ENCODE data around the gene PCDHGA7. TPM values are rescaled to one million over a fixed set of nuclear protein-coding genes. Genes with fewer than 3 reads are reported as not detected.
A peak's percentile ranks its signal among the peaks of the same experiment; 100 is the strongest.
"Not testable (repeated sequence)": the region's sequence is repeated elsewhere in the genome, so short reads cannot be mapped to it uniquely, and the experiment has no call there.

The PCDHGA7 gene
- total and polyA plus RNA-seq, 11 donors: 1.4 to 14.1 (median 7.5) TPM

DNA sequence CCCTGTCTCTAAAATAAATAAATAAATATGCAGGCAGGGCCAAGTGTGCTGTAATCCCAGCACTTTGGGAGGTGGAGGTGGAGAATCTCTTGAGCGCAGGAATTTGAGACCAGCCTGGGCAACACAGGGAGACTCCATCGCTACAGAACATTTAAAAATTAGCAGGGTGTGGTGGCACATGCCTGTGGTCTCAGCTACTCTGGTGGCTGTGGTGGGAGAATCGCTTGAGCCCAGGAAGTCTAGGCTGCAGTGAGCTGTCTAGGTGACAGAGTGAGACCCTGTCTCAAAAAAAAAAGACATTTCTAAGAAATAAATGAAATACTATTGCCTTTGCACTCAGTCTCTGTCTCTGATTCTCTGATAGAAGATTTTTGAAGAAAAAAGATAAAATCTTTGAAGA is 29.0 kb downstream of the PCDHGA7 start:
- Histone ChIP-seq H3K9me3 (peaks cover 0 to 100% (median 53%) of the 10 kb centered on the region in 12 donors), H3K36me3 (peaks cover 0 to 29% (median 0%) of the 10 kb centered on the region in 9 donors), H3K27ac (no peak overlapping the region), H3K4me1 (peaks cover 0 to 8% (median 0%) of the 10 kb centered on the region in 12 donors), H3K27me3 (peaks cover 0 to 75% (median 0%) of the 10 kb centered on the region in 9 donors), H3K4me3 (no peak overlapping the region)
- WGBS, 4 donors: 68 to 79% (median 74%) methylated on average over 3 of the region's 3 CpGs
- no peak for DNase-seq
- TF ChIP-seq POLR2A (IDR thresholded peaks at IDR 0.05) (no peak), CTCF (IDR thresholded peaks at IDR 0.05) (no peak)
- ATAC-seq: no peak
- intact Hi-C loops (cut with DNase I): loop anchor here in 6 of 10 donors (5.0 to 10.0 kb wide), 5 partner anchors 47 to 146 kb away; partner anchors contain the start of genes PCDHGA5 (in 3 of the 6) and PCDHGA1 (in 1 of the 6)

DNA sequence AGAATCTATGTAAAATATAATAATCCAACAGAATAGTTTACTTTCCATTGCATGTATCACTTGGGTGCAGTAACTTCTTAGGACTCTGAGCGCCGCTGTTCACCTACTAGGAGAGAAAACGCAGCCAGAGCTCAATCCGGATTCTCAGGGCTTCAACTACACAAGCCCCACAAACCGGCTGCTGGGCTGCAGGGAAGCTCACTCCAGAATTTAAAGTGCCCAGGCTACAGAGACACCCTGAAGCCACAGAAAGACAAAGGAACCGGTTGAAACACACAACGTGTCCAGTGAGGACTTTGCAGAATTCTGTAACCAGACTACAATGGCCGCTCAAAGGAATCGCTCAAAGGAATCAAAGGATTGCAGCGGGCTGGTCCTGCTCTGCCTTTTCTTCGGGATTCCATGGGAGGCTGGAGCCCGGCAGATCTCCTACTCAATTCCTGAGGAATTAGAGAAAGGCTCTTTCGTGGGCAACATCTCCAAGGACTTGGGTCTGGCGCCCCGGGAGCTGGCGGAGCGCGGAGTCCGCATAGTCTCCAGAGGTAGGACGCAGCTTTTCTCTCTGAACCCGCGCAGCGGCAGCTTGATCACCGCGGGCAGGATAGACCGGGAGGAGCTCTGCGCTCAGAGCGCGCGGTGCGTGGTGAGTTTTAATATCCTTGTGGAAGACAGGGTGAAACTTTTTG is 30.5 kb downstream of the PCDHGA7 start, which contains the start of gene PCDHGA10:
Gene PCDHGA10, plus strand, starts transcription at position 134 of the 686 bp plus-strand sequence. Its CDS starts 189 bp downstream, at position 323.
- 27 to 44% (median 39%) methylated on average over 30 to 31 of the region's 31 CpGs for WGBS, 4 donors
- Histone ChIP-seq H3K36me3 (peaks cover 0 to 29% (median 0%) of the 10 kb centered on the region in 9 donors), H3K9me3 (peaks cover 0 to 100% (median 53%) of the 10 kb centered on the region in 12 donors), H3K4me1 (peaks cover 0 to 4% (median 0%) of the 10 kb centered on the region in 12 donors), H3K27me3 (peaks cover 0 to 78% (median 0%) of the 10 kb centered on the region in 9 donors), H3K27ac (peak within 1 kb of the TSS in 1 of 12 donors; percentile 36), H3K4me3 (peak within 1 kb of the TSS in 10 of 12 donors; percentile 10 to 49 (median 36))
- ATAC-seq: peak; percentile 24 to 66 (median 64)
- intact Hi-C loops (cut with DNase I): loop anchor here in 7 of 10 donors (2.0 to 10.0 kb wide), 6 partner anchors 48 to 148 kb away; partner anchors contain the start of genes PCDHGA5 (in 3 of the 7) and PCDHGA1 (in 1 of the 7)
- TF ChIP-seq POLR2A (IDR thresholded peaks at IDR 0.05) (no peak), CTCF (IDR thresholded peaks at IDR 0.05) (peak; percentile 26 to 60 (median 42))
- DNase-seq: peak in 3 of 5 donors; percentile 53 to 61 (median 59)

GRCh38 chr5:141413540-141414069 is 31.1 kb downstream of the PCDHGA7 start:
- peaks cover 0 to 9% (median 4%) of the 10 kb centered on the region in 12 donors for H3K4me1 ChIP-seq
- peaks cover 0 to 100% (median 55%) of the 10 kb centered on the region in 12 donors for H3K9me3 ChIP-seq
- TF ChIP-seq POLR2A (IDR thresholded peaks at IDR 0.05) (no peak), CTCF (IDR thresholded peaks at IDR 0.05) (no peak)
- no peak overlapping the region for H3K27ac ChIP-seq
- H3K27me3 ChIP-seq: peaks cover 0 to 77% (median 0%) of the 10 kb centered on the region in 9 donors
- peak overlapping the region in 10 of 12 donors; percentile 10 to 49 (median 36) for H3K4me3 ChIP-seq
- ATAC-seq (peak in 2 of 4 donors; percentile 16 to 25), DNase-seq (no peak)
- intact Hi-C loops (cut with DNase I): loop anchor here in 7 of 10 donors (2.0 to 10.0 kb wide), 6 partner anchors 49 to 147 kb away; partner anchors contain the start of genes PCDHGA5 (in 3 of the 7) and PCDHGA1 (in 1 of the 7)
- peaks cover 0 to 32% (median 0%) of the 10 kb centered on the region in 9 donors for H3K36me3 ChIP-seq
- WGBS, 4 donors: 28 to 42% (median 33%) methylated on average over 19 to 25 of the region's 25 CpGs

DNA sequence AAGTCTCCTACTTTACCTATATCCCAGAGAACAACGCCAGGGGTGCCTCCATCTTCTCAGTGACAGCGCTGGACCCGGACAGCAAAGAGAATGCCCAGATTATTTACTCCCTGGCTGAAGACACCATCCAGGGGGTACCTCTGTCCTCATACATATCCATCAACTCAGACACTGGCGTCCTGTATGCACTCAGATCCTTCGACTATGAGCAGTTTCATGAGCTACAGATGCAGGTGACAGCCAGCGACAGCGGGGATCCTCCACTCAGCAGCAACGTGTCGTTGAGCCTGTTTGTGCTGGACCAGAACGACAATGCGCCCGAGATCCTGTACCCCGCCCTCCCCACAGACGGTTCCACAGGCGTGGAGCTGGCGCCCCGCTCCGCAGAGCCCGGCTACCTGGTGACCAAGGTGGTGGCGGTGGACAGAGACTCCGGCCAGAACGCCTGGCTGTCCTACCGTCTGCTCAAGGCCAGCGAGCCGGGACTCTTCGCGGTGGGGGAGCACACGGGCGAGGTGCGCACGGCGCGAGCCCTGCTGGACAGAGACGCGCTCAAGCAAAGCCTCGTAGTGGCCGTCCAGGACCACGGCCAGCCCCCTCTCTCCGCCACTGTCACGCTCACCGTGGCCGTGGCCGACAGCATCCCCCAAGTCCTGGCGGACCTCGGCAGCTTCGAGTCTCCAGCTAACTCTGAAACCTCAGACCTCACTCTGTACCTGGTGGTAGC is 32.2 kb downstream of the PCDHGA7 start:
- H3K4me3 ChIP-seq, H3K27ac ChIP-seq, DNase-seq, ATAC-seq: not testable (repeated sequence)
- Histone ChIP-seq H3K9me3 (peaks cover 0 to 100% (median 55%) of the 10 kb centered on the region in 12 donors), H3K36me3 (peaks cover 0 to 36% (median 0%) of the 10 kb centered on the region in 9 donors), H3K27me3 (peaks cover 0 to 76% (median 0%) of the 10 kb centered on the region in 9 donors), H3K4me1 (peaks cover 0 to 11% (median 4%) of the 10 kb centered on the region in 12 donors)
- intact Hi-C loops (cut with DNase I): loop anchor here in 9 of 10 donors (5.0 to 10.0 kb wide), 8 partner anchors 50 to 148 kb away; partner anchors contain the start of genes PCDHGA5 (in 3 of the 9) and PCDHGA1 (in 1 of the 9)
- WGBS, 4 donors: 47 to 60% (median 49%) methylated on average over 7 to 46 of the region's 46 CpGs

DNA sequence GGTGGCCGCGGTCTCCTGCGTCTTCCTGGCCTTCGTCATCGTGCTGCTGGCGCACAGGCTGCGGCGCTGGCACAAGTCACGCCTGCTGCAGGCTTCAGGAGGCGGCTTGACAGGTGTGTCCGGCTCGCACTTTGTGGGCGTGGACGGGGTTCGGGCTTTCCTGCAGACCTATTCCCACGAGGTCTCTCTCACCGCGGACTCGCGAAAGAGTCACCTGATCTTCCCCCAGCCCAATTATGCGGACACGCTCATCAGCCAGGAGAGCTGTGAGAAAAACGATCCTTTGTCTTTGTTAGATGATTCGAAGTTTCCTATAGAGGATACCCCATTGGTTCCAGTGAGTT is 32.7 kb downstream of the PCDHGA7 start:
- intact Hi-C loops (cut with DNase I): loop anchor here in 6 of 10 donors (5.0 to 10.0 kb wide), 6 partner anchors 50 to 147 kb away; partner anchors contain the start of gene PCDHGA5 (in 2 of the 6)
- H3K9me3 ChIP-seq: peaks cover 0 to 100% (median 53%) of the 10 kb centered on the region in 12 donors
- not testable (repeated sequence) for H3K4me3 ChIP-seq, H3K27ac ChIP-seq, DNase-seq, ATAC-seq
- peaks cover 0 to 39% (median 0%) of the 10 kb centered on the region in 9 donors for H3K36me3 ChIP-seq
- peaks cover 0 to 76% (median 0%) of the 10 kb centered on the region in 9 donors for H3K27me3 ChIP-seq
- 43 to 59% (median 48%) methylated on average over 13 to 24 of the region's 24 CpGs for WGBS, 4 donors
- H3K4me1 ChIP-seq: peaks cover 0 to 12% (median 4%) of the 10 kb centered on the region in 12 donors

Data from heart left ventricle (tissue), 16 donors.